GM12892 (cell line): ENCODE measurements around the gene PPP2R2C.

Experiments
- POLR2A ChIP-seq: IDR thresholded peaks from 2 replicates; pipeline ENCODE4 v1.6.1; 2011; ENCODE audit warnings: low read depth, low read length, control low read depth
- POLR2AphosphoS5 ChIP-seq: IDR thresholded peaks from 2 replicates; pipeline ENCODE4 v1.6.1; 2011; ENCODE audit warnings: low read depth, low read length, control low read depth

DNA sequence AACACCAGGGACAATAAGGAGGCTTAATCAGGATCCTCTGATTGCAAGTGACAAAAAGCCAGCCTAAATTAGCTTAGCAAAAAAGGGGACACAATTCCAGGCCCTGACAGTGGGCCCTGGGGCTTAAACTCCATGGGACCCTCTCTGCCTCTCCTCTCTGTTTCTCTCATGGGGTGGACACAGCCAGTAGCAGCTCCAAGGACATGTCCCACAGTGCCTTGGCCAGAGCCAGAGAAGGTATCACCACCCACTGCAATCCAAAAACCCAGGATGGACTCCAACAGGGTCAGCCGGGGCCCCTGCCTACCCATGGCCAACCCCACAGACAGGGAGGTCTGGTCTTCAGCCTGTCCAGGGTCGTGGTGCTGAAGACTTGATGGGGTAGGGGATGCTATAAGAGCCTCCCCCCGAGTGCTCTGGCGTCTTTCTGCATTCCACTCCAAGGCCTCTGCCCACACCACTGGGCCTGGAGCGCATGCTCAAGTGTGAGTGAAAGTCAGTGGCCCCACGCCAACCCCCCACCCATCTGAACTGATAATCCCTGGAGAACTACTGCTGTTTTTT, 19.7 kb upstream of the PPP2R2C start:
- no peak for TF ChIP-seq POLR2A
- TF ChIP-seq POLR2AphosphoS5 = no peak
